ENCODE data around the gene TGFBR3L. TPM values are rescaled to one million over a fixed set of nuclear protein-coding genes. Genes with fewer than 3 reads are reported as not detected.

The TGFBR3L gene
- total and polyA plus RNA-seq, 2 of the 8 experiments (the other 6 are each of a cell fraction or from before 2014, with no cell fraction given) = 3.1 to 3.7 TPM

DNA sequence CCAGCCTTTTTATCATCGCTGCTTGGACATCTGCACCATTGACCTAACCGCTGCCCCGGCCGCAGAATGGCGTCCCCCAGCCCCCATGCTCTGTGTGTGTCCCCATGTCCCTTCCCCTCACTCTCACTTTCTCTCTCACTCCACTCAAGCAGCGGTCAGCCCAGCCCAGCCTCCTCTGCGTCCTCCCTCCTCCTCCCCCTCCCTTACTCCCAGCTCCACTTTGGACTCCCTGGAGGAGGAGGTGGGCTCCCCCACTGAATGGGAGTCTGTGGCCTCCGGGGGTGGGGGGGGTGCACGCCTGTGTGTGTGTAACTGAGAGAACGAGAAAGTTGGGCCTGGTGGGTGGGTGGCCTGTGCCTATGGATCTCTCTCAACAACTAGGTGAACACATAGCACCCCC is 8.8 kb upstream of the TGFBR3L start (continued):
- TF ChIP-seq, protein P1, sequence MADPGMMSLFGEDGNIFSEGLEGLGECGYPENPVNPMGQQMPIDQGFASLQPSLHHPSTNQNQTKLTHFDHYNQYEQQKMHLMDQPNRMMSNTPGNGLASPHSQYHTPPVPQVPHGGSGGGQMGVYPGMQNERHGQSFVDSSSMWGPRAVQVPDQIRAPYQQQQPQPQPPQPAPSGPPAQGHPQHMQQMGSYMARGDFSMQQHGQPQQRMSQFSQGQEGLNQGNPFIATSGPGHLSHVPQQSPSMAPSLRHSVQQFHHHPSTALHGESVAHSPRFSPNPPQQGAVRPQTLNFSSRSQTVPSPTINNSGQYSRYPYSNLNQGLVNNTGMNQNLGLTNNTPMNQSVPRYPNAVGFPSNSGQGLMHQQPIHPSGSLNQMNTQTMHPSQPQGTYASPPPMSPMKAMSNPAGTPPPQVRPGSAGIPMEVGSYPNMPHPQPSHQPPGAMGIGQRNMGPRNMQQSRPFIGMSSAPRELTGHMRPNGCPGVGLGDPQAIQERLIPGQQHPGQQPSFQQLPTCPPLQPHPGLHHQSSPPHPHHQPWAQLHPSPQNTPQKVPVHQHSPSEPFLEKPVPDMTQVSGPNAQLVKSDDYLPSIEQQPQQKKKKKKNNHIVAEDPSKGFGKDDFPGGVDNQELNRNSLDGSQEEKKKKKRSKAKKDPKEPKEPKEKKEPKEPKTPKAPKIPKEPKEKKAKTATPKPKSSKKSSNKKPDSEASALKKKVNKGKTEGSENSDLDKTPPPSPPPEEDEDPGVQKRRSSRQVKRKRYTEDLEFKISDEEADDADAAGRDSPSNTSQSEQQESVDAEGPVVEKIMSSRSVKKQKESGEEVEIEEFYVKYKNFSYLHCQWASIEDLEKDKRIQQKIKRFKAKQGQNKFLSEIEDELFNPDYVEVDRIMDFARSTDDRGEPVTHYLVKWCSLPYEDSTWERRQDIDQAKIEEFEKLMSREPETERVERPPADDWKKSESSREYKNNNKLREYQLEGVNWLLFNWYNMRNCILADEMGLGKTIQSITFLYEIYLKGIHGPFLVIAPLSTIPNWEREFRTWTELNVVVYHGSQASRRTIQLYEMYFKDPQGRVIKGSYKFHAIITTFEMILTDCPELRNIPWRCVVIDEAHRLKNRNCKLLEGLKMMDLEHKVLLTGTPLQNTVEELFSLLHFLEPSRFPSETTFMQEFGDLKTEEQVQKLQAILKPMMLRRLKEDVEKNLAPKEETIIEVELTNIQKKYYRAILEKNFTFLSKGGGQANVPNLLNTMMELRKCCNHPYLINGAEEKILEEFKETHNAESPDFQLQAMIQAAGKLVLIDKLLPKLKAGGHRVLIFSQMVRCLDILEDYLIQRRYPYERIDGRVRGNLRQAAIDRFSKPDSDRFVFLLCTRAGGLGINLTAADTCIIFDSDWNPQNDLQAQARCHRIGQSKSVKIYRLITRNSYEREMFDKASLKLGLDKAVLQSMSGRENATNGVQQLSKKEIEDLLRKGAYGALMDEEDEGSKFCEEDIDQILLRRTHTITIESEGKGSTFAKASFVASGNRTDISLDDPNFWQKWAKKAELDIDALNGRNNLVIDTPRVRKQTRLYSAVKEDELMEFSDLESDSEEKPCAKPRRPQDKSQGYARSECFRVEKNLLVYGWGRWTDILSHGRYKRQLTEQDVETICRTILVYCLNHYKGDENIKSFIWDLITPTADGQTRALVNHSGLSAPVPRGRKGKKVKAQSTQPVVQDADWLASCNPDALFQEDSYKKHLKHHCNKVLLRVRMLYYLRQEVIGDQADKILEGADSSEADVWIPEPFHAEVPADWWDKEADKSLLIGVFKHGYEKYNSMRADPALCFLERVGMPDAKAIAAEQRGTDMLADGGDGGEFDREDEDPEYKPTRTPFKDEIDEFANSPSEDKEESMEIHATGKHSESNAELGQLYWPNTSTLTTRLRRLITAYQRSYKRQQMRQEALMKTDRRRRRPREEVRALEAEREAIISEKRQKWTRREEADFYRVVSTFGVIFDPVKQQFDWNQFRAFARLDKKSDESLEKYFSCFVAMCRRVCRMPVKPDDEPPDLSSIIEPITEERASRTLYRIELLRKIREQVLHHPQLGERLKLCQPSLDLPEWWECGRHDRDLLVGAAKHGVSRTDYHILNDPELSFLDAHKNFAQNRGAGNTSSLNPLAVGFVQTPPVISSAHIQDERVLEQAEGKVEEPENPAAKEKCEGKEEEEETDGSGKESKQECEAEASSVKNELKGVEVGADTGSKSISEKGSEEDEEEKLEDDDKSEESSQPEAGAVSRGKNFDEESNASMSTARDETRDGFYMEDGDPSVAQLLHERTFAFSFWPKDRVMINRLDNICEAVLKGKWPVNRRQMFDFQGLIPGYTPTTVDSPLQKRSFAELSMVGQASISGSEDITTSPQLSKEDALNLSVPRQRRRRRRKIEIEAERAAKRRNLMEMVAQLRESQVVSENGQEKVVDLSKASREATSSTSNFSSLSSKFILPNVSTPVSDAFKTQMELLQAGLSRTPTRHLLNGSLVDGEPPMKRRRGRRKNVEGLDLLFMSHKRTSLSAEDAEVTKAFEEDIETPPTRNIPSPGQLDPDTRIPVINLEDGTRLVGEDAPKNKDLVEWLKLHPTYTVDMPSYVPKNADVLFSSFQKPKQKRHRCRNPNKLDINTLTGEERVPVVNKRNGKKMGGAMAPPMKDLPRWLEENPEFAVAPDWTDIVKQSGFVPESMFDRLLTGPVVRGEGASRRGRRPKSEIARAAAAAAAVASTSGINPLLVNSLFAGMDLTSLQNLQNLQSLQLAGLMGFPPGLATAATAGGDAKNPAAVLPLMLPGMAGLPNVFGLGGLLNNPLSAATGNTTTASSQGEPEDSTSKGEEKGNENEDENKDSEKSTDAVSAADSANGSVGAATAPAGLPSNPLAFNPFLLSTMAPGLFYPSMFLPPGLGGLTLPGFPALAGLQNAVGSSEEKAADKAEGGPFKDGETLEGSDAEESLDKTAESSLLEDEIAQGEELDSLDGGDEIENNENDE (IDR thresholded peaks at IDR 0.05; ENCODE audit: insufficient replicate concordance, low read length) = no peak
- TF ChIP-seq POLR2AphosphoS5 (IDR thresholded peaks at IDR 0.05; ENCODE audit: low read depth, low read length) (no peak), NRF1 (IDR thresholded peaks at IDR 0.05; ENCODE audit: low read depth, low read length) (no peak), SUZ12 (IDR thresholded peaks at IDR 0.05; ENCODE audit: low read length) (no peak), YY1 (IDR thresholded peaks at IDR 0.05; ENCODE audit: low read depth, low read length) (no peak), NANOG (IDR thresholded peaks at IDR 0.05; ENCODE audit: insufficient read depth, low read depth, low read length, poor library complexity, severe bottlenecking) (no peak), SP2 (IDR thresholded peaks at IDR 0.05; ENCODE audit: low read length) (no peak), SIX5 (IDR thresholded peaks at IDR 0.05; ENCODE audit: low read depth, low read length) (no peak), BRCA1 (IDR thresholded peaks at IDR 0.05; ENCODE audit: low read depth, low read length) (no peak)
- TF ChIP-seq, protein P2, sequence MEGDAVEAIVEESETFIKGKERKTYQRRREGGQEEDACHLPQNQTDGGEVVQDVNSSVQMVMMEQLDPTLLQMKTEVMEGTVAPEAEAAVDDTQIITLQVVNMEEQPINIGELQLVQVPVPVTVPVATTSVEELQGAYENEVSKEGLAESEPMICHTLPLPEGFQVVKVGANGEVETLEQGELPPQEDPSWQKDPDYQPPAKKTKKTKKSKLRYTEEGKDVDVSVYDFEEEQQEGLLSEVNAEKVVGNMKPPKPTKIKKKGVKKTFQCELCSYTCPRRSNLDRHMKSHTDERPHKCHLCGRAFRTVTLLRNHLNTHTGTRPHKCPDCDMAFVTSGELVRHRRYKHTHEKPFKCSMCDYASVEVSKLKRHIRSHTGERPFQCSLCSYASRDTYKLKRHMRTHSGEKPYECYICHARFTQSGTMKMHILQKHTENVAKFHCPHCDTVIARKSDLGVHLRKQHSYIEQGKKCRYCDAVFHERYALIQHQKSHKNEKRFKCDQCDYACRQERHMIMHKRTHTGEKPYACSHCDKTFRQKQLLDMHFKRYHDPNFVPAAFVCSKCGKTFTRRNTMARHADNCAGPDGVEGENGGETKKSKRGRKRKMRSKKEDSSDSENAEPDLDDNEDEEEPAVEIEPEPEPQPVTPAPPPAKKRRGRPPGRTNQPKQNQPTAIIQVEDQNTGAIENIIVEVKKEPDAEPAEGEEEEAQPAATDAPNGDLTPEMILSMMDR (IDR thresholded peaks at IDR 0.05; ENCODE audit: control extremely low read depth in 1 of 3, insufficient read depth in 1 of 3, low read depth in 1 of 3, low read length in 3 of 3) = no peak

Measured in H1 (cell line).